SK-N-SH (cell line): ENCODE measurements around the gene STPG2. TPM values are rescaled to one million over a fixed set of nuclear protein-coding genes. Genes with fewer than 3 reads are reported as not detected.

Source experiments
- CTCF ChIA-PET: fragments of 300-600, 350-600 bp; formaldehyde crosslinking; extraction: SDS; loops from one replicate; lab custom pipeline; 2021; lab: Yijun Ruan, JAX
- POLR2A ChIA-PET: fragments of 350-600 bp; sonication (Branson Sonifier 250); formaldehyde crosslinking; extraction: SDS; loops from one replicate; lab custom pipeline; 2020; ENCODE audit warnings: antibody characterized with exemption, inconsistent platforms; lab: Yijun Ruan, JAX
- DNase-seq: peaks from one replicate; pipeline ENCODE4 v3.0.0; 2012
- H2AFZ ChIP-seq: fragments of 200-600 bp; sonication (generic); 2 replicates; pipeline ENCODE4 v1.8.1; 2016; ENCODE audit warnings: antibody characterized with exemption, mild to moderate bottlenecking, low read depth
- H3F3A ChIP-seq: fragments of 200-600 bp; sonication (generic); replicated peaks from 2 replicates; pipeline ENCODE3; 2016; ENCODE audit warnings: antibody characterized with exemption, mild to moderate bottlenecking; ENCODE audit not compliant: insufficient read depth
- H3K27ac ChIP-seq, 2 experiments: fragments of 200-500 bp in 1 of 2; fragments of 200-600 bp in 1 of 2; sonication (Bioruptor generic) in 1 of 2; sonication (generic), shearing (Covaris generic) in 1 of 2; 2 replicates each; pipeline versions ENCODE4 v1.5.1 to v1.6.1; 2014 to 2016; ENCODE audit warnings: low read depth in 2 of 2, inconsistent platforms in 1 of 2, low read length in 1 of 2, mild to moderate bottlenecking in 1 of 2, mixed read lengths in 1 of 2
- H3K27me3 ChIP-seq: fragments of 200-600 bp; sonication (generic), shearing (Covaris generic); 2 replicates; pipeline ENCODE4 v1.6.1; 2016; ENCODE audit warnings: mixed run types; ENCODE audit not compliant: insufficient read depth
- H3K36me3 ChIP-seq, 2 experiments: fragments of 200-500 bp in 1 of 2; fragments of 200-600 bp in 1 of 2; sonication (Bioruptor generic) in 1 of 2; sonication (generic) in 1 of 2; replicated peaks in 1 of 2; 2 replicates each; pipeline versions ENCODE3 to v1.5.1; 2014 to 2016; ENCODE audit warnings: low read length in 1 of 2, mild to moderate bottlenecking in 1 of 2; ENCODE audit not compliant: insufficient read depth in 2 of 2, control insufficient read depth in 1 of 2
- H3K4me1 ChIP-seq, 2 experiments: fragments of 200-500 bp in 1 of 2; fragments of 200-600 bp in 1 of 2; sonication (Bioruptor generic) in 1 of 2; sonication (generic), shearing (Covaris generic) in 1 of 2; 2 replicates each; pipeline versions ENCODE4 v1.5.1 to v1.6.1; 2014 to 2016; ENCODE audit warnings: low read depth in 1 of 2, low read length in 1 of 2, mixed run types in 1 of 2; ENCODE audit not compliant: insufficient read depth in 2 of 2, control insufficient read depth in 1 of 2
- H3K4me2 ChIP-seq: fragments of 200-600 bp; sonication (generic), shearing (Covaris generic); 2 replicates; pipeline ENCODE4 v1.6.1; 2017; ENCODE audit warnings: mixed run types
- H3K4me3 ChIP-seq, 2 experiments: fragments of 200-500 bp in 1 of 2; fragments of 200-600 bp in 1 of 2; sonication (Bioruptor generic) in 1 of 2; sonication (generic), shearing (Covaris generic) in 1 of 2; 2 replicates each; pipeline versions ENCODE4 v1.5.1 to v1.8.1; 2014 to 2016; ENCODE audit warnings: low read depth in 2 of 2, inconsistent platforms in 1 of 2, low read length in 1 of 2, mild to moderate bottlenecking in 1 of 2, mixed read lengths in 1 of 2, moderate library complexity in 1 of 2
- H3K79me2 ChIP-seq: fragments of 200-600 bp; sonication (generic); 2 replicates; pipeline ENCODE4 v1.8.1; 2017; ENCODE audit warnings: mild to moderate bottlenecking; ENCODE audit not compliant: insufficient read depth
- H3K9ac ChIP-seq: fragments of 200-600 bp; sonication (generic); 2 replicates; pipeline ENCODE4 v1.6.1; 2017; ENCODE audit warnings: mixed run types
- H3K9me2 ChIP-seq: fragments of 200-600 bp; sonication (generic); 2 replicates; pipeline ENCODE4 v1.6.1; 2017; ENCODE audit warnings: mixed run types
- H3K9me3 ChIP-seq: fragments of 200-600 bp; sonication (generic); 2 replicates; pipeline ENCODE4 v1.6.1; 2017; ENCODE audit warnings: mixed run types, mild to moderate bottlenecking, moderate library complexity
- H4K20me1 ChIP-seq: fragments of 200-600 bp; sonication (generic); 2 replicates; pipeline ENCODE4 v1.6.1; 2017; ENCODE audit warnings: mild to moderate bottlenecking, mixed run types; ENCODE audit not compliant: insufficient read depth
- CHD2 ChIP-seq: fragments of 150-350 bp; IDR thresholded peaks from 2 replicates; pipeline ENCODE4 v1.6.1; 2018; ENCODE audit warnings: low read length; ENCODE audit not compliant: partially characterized antibody
- ELF1 ChIP-seq: IDR thresholded peaks from 2 replicates; pipeline ENCODE4 v1.4.0; 2012
- EP300 ChIP-seq, 2 experiments: IDR thresholded peaks; 2 replicates each; pipeline versions ENCODE4 v1.4.0 to v1.6.1; 2012; ENCODE audit warnings: borderline replicate concordance in 1 of 2, low read depth in 1 of 2, low read length in 1 of 2
- EZH2phosphoT487 ChIP-seq: fragments of 200-600 bp; sonication (generic); IDR thresholded peaks from 2 replicates; pipeline ENCODE4 v1.6.1; 2017; ENCODE audit warnings: low read depth, mixed run types, mild to moderate bottlenecking, antibody characterized with exemption, moderate library complexity, borderline replicate concordance
- FOXJ3 ChIP-seq: sonication (generic); formaldehyde crosslinking; IDR thresholded peaks from 2 replicates; pipeline ENCODE4 v1.5.1; 2020; ENCODE audit warnings: mild to moderate bottlenecking, missing genetic modification reagents
- GABPA ChIP-seq: IDR thresholded peaks from 2 replicates; pipeline ENCODE4 v1.4.0; 2012; ENCODE audit warnings: low read depth, mild to moderate bottlenecking
- IRF3 ChIP-seq: fragments of 150-350 bp; IDR thresholded peaks from 2 replicates; pipeline ENCODE4 v1.6.1; 2016; ENCODE audit warnings: mild to moderate bottlenecking, low read depth, low read length
- MAX ChIP-seq: IDR thresholded peaks from 2 replicates; pipeline ENCODE4 v1.4.0; 2012; ENCODE audit warnings: low read depth
- MXI1 ChIP-seq: IDR thresholded peaks from 2 replicates; pipeline ENCODE4 v1.6.1; 2012; ENCODE audit warnings: mild to moderate bottlenecking, low read depth, low read length, improper control_type of control experiment
- PBX3 ChIP-seq: IDR thresholded peaks from 2 replicates; pipeline ENCODE4; 2012
- RAD21 ChIP-seq: IDR thresholded peaks from 2 replicates; pipeline ENCODE4 v1.6.1; 2012; ENCODE audit warnings: mild to moderate bottlenecking, low read length
- RXRA ChIP-seq: IDR thresholded peaks from 2 replicates; pipeline ENCODE4 v1.4.0; 2012; ENCODE audit warnings: low read depth, mild to moderate bottlenecking, borderline replicate concordance
- TCF12 ChIP-seq: IDR thresholded peaks from 2 replicates; pipeline ENCODE4 v1.4.0; 2012
- USF1 ChIP-seq: IDR thresholded peaks from 2 replicates; pipeline ENCODE4 v1.4.0; 2012; ENCODE audit warnings: low read depth, borderline replicate concordance
- ZBTB33 ChIP-seq: IDR thresholded peaks from 2 replicates; pipeline ENCODE4 v1.4.0; 2012; ENCODE audit warnings: low read depth, borderline replicate concordance
- WGBS: methylation state at CpG from one replicate; pipeline ENCODE4 v1.1.6; 2017; ENCODE audit warnings: low lambda C conversion rate; 5-methylcytosine and 5-hydroxymethylcytosine counted together
- polyA plus RNA-seq, 3 experiments: library from polyadenylated mRNA; depleted of rRNA; stranded (reverse); fragments of >200 nt; gene quantifications; 2 replicates each; pipeline ENCODE4 v1.2.3, GENCODE V29; 2012

The STPG2 gene
- polyA plus RNA-seq, 1 of the 3 experiments (the other 2 are of a cell fraction) = not detected

- H2AFZ ChIP-seq = no peak overlapping the region
- WGBS = 72% methylated on average over 1 of the region's 1 CpG
- no peaks in the 10 kb centered on the region for H3K36me3 ChIP-seq
- no peak overlapping the region for H3K27ac ChIP-seq
- H3F3A ChIP-seq = no peaks in the 10 kb centered on the region
- no peak overlapping the region for H3K4me3 ChIP-seq
- no peaks in the 10 kb centered on the region for H3K9me2 ChIP-seq
- no peaks in the 10 kb centered on the region for H3K79me2 ChIP-seq
- DNase-seq = no peak
- CTCF ChIA-PET = no interaction called here
- H3K4me1 ChIP-seq = no peaks in the 10 kb centered on the region
- H3K9me3 ChIP-seq = no peaks in the 10 kb centered on the region
- no peaks in the 10 kb centered on the region for H3K27me3 ChIP-seq
- TF ChIP-seq MAX (no peak), EZH2phosphoT487 (no peak), RXRA (no peak), RAD21 (no peak), GABPA (no peak), ELF1 (no peak), USF1 (no peak), PBX3 (no peak), IRF3 (no peak), EP300 (IDR thresholded peaks at IDR 0.05; ENCODE audit: borderline replicate concordance in 1 of 2, low read depth in 1 of 2, low read length in 1 of 2) (no peak), TCF12 (no peak), FOXJ3 (CRISPR knock-in tag) (no peak), MXI1 (no peak), ZBTB33 (no peak), CHD2 (no peak)
- no peaks in the 10 kb centered on the region for H4K20me1 ChIP-seq
- H3K9ac ChIP-seq = no peak overlapping the region
- POLR2A ChIA-PET = no interaction called here
- no peak overlapping the region for H3K4me2 ChIP-seq
These were observed 301.8 kb downstream of the STPG2 start for GRCh38 chr4:97841512-97841911.
